H9 (cell line): Measurements from ENCODE around the gene PEA15. TPM values are rescaled to one million over a fixed set of nuclear protein-coding genes. Genes with fewer than 3 reads are reported as not detected.

Experiments used
- DNase-seq: peaks from one replicate; pipeline ENCODE4 v3.0.0-alpha.2; 2017
- H2AFZ ChIP-seq: one replicate; pipeline ENCODE4 v1.6.1; 2013; ENCODE audit warnings: mild to moderate bottlenecking, low read length, control low read depth, moderate library complexity
- H2AK5ac ChIP-seq: 2 replicates; pipeline ENCODE4 v1.6.1; 2013; ENCODE audit warnings: low read length, control low read depth, mixed read lengths; ENCODE audit not compliant: insufficient read length
- H2BK120ac ChIP-seq: one replicate; pipeline ENCODE4 v1.6.1; 2013; ENCODE audit warnings: low read depth, mild to moderate bottlenecking, low read length, control low read depth, inconsistent platforms; ENCODE audit not compliant: poor library complexity, severe bottlenecking
- H2BK12ac ChIP-seq: 2 replicates; pipeline ENCODE4 v1.6.1; 2013; ENCODE audit warnings: low read length, control low read depth, mixed read lengths, low read depth; ENCODE audit not compliant: insufficient read length
- H2BK15ac ChIP-seq: 2 replicates; pipeline ENCODE4 v1.6.1; 2013; ENCODE audit warnings: low read depth, low read length, control low read depth
- H2BK20ac ChIP-seq: one replicate; pipeline ENCODE4 v1.6.1; 2013; ENCODE audit warnings: low read depth, mild to moderate bottlenecking, low read length, control low read depth, inconsistent platforms; ENCODE audit not compliant: poor library complexity, severe bottlenecking
- H2BK5ac ChIP-seq: 2 replicates; pipeline ENCODE4 v1.6.1; 2013; ENCODE audit warnings: low read length, control low read depth, mixed read lengths; ENCODE audit not compliant: insufficient read length
- H3K14ac ChIP-seq: 2 replicates; pipeline ENCODE4 v1.6.1; 2013; ENCODE audit warnings: low read length, control low read depth; ENCODE audit not compliant: insufficient read depth
- H3K18ac ChIP-seq: 2 replicates; pipeline ENCODE4 v1.6.1; 2013; ENCODE audit warnings: low read depth, mild to moderate bottlenecking, mixed read lengths, low read length, control low read depth; ENCODE audit not compliant: insufficient read length
- H3K23ac ChIP-seq: 2 replicates; pipeline ENCODE4 v1.6.1; 2013; ENCODE audit warnings: low read length, control low read depth, mixed read lengths, low read depth; ENCODE audit not compliant: insufficient read length
- H3K23me2 ChIP-seq: 2 replicates; pipeline ENCODE4 v1.6.1; 2013; ENCODE audit warnings: low read depth, mild to moderate bottlenecking, mixed read lengths, low read length, control low read depth; ENCODE audit not compliant: insufficient read length, poor library complexity, severe bottlenecking
- H3K27ac ChIP-seq: 2 replicates; pipeline ENCODE4 v1.5.1; 2013; ENCODE audit warnings: low read length, control low read depth, mixed read lengths, low read depth; ENCODE audit not compliant: insufficient read length
- H3K27me3 ChIP-seq: 2 replicates; pipeline ENCODE4 v1.6.1; 2013; ENCODE audit warnings: low read length, control low read depth, inconsistent platforms; ENCODE audit not compliant: insufficient read depth
- H3K4ac ChIP-seq: 2 replicates; pipeline ENCODE4 v1.6.1; 2013; ENCODE audit warnings: low read depth, mild to moderate bottlenecking, control low read depth, inconsistent platforms, low read length, moderate library complexity
- H3K4me1 ChIP-seq: 2 replicates; pipeline ENCODE4 v1.6.1; 2013; ENCODE audit warnings: low read length, control low read depth, inconsistent platforms; ENCODE audit not compliant: insufficient read depth
- H3K4me2 ChIP-seq: 2 replicates; pipeline ENCODE4 v1.6.1; 2013; ENCODE audit warnings: low read length, control low read depth, mixed read lengths; ENCODE audit not compliant: insufficient read length, insufficient read depth
- H3K56ac ChIP-seq: 2 replicates; pipeline ENCODE4 v1.6.1; 2013; ENCODE audit warnings: low read depth, mild to moderate bottlenecking, mixed read lengths, low read length, control low read depth; ENCODE audit not compliant: insufficient read length
- H3K79me1 ChIP-seq: 2 replicates; pipeline ENCODE4 v1.6.1; 2013; ENCODE audit warnings: low read depth, mild to moderate bottlenecking, moderate library complexity, low read length, control low read depth, inconsistent platforms; ENCODE audit not compliant: insufficient read depth, poor library complexity, severe bottlenecking
- H3K79me2 ChIP-seq: 2 replicates; pipeline ENCODE4 v1.6.1; 2013; ENCODE audit warnings: low read length, control low read depth, inconsistent platforms; ENCODE audit not compliant: insufficient read depth
- H3K9ac ChIP-seq: 2 replicates; pipeline ENCODE4 v1.6.1; 2013; ENCODE audit warnings: low read length, control low read depth, mixed read lengths; ENCODE audit not compliant: insufficient read length; ENCODE audit errors: extremely low read depth
- H3K9me3 ChIP-seq: one replicate; pipeline ENCODE4 v1.6.1; 2013; ENCODE audit warnings: low read depth, low read length, inconsistent platforms; ENCODE audit not compliant: control insufficient read depth
- H3T11ph ChIP-seq: one replicate; pipeline ENCODE4 v1.6.1; 2013; ENCODE audit warnings: mild to moderate bottlenecking, low read length, control low read depth, inconsistent platforms
- H4K20me1 ChIP-seq: one replicate; pipeline ENCODE4 v1.6.1; 2013; ENCODE audit not compliant: control insufficient read depth, insufficient read length, insufficient read depth
- H4K5ac ChIP-seq: 2 replicates; pipeline ENCODE4 v1.6.1; 2013; ENCODE audit warnings: low read depth, mild to moderate bottlenecking, mixed read lengths, low read length, control low read depth; ENCODE audit not compliant: insufficient read length
- H4K8ac ChIP-seq: replicated peaks from 2 replicates; pipeline ENCODE4 v1.6.1; 2013; ENCODE audit warnings: low read length, control low read depth, mixed read lengths, low read depth; ENCODE audit not compliant: insufficient read length
- H4K91ac ChIP-seq: 2 replicates; pipeline ENCODE4 v1.6.1; 2013; ENCODE audit warnings: low read depth, mild to moderate bottlenecking, moderate library complexity, mixed read lengths, low read length, control low read depth; ENCODE audit not compliant: insufficient read length
- H3K27ac Mint-ChIP-seq, 3 experiments: 2 replicates in 2 of 3; 3 replicates in 1 of 3; pipeline ENCODE4 v1.8.0; 2020 to 2021; ENCODE audit warnings: mixed read lengths in 3 of 3, mild to moderate bottlenecking in 1 of 3, moderate library complexity in 1 of 3
- H3K27me3 Mint-ChIP-seq: 2 replicates; pipeline ENCODE4 v1.8.0; 2021; ENCODE audit warnings: low read depth, mild to moderate bottlenecking, moderate library complexity, mixed read lengths
- H3K36me3 Mint-ChIP-seq, 3 experiments: 2 replicates in 2 of 3; 3 replicates in 1 of 3; pipeline ENCODE4 v1.8.0; 2020 to 2021; ENCODE audit warnings: low read depth in 3 of 3, mixed read lengths in 3 of 3; ENCODE audit not compliant: insufficient read depth in 1 of 3
- H3K4me1 Mint-ChIP-seq, 2 experiments: 2 replicates each; pipeline ENCODE4 v1.8.0; 2020; ENCODE audit warnings: mixed read lengths in 2 of 2
- H3K4me3 Mint-ChIP-seq, 2 experiments: 2 replicates in 1 of 2; 3 replicates in 1 of 2; pipeline ENCODE4 v1.8.0; 2020 to 2021; ENCODE audit warnings: mild to moderate bottlenecking in 2 of 2, mixed read lengths in 2 of 2, moderate library complexity in 1 of 2
- H3K9me3 Mint-ChIP-seq, 2 experiments: 2 replicates in 1 of 2; 3 replicates in 1 of 2; pipeline ENCODE4 v1.8.0; 2020; ENCODE audit warnings: mild to moderate bottlenecking in 2 of 2, mixed read lengths in 2 of 2, moderate library complexity in 1 of 2
- total RNA-seq: library from RNA; stranded (reverse); gene quantifications from 2 replicates; pipeline ENCODE4 v1.2.1, GENCODE V29; 2021
- TF ChIP-seq, protein P1 (sequence below): fragments of 200-600 bp; sonication (generic); conservative IDR thresholded peaks from 3 replicates; pipeline ENCODE4 v1.8.0; 2021; ENCODE audit warnings: antibody characterized with exemption, mild to moderate bottlenecking

Gene PEA15
- total RNA-seq, 1 experiment from 2014 or later, result 82.1 TPM

DNA sequence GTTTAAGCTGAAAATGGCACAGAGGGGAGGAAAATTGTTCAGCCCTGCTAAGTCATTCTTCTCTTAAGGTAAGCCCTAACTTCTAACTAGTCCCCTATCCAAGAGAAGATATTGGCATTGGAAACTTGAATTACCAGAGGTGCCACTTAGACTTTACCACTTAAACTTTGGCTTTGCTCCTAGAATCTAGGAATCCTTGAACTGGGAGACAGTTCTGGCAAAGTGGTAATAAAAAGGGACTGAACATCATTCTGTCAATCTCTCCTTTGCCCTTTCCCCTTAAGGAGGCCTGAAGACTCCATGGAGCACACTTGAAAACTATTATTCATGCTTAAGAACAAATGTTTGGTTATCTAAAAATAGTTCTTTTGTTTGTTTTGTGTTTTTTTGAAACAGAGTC lies 45.3 kb upstream of the PEA15 start:
- H3K4ac ChIP-seq, result no peak overlapping the region
- TF ChIP-seq, protein P1, sequence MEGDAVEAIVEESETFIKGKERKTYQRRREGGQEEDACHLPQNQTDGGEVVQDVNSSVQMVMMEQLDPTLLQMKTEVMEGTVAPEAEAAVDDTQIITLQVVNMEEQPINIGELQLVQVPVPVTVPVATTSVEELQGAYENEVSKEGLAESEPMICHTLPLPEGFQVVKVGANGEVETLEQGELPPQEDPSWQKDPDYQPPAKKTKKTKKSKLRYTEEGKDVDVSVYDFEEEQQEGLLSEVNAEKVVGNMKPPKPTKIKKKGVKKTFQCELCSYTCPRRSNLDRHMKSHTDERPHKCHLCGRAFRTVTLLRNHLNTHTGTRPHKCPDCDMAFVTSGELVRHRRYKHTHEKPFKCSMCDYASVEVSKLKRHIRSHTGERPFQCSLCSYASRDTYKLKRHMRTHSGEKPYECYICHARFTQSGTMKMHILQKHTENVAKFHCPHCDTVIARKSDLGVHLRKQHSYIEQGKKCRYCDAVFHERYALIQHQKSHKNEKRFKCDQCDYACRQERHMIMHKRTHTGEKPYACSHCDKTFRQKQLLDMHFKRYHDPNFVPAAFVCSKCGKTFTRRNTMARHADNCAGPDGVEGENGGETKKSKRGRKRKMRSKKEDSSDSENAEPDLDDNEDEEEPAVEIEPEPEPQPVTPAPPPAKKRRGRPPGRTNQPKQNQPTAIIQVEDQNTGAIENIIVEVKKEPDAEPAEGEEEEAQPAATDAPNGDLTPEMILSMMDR, result no peak
- H2AK5ac ChIP-seq, result no peak overlapping the region
- H3K4me1 ChIP-seq, result peaks cover 2% of the 10 kb centered on the region; the same call in 1 of the 2 replicates
- H4K91ac ChIP-seq, result no peak overlapping the region
- no peak overlapping the region for H3K18ac ChIP-seq
- H3K27ac ChIP-seq, result no peak overlapping the region
- H3K4me1 Mint-ChIP-seq, result peaks cover 0 to 12% of the 10 kb centered on the region in 2 experiments; a peak in 3 of 4 replicates
- H3K36me3 Mint-ChIP-seq, result no peaks in the 10 kb centered on the region
- no peak overlapping the region for H3K23ac ChIP-seq
- no peaks in the 10 kb centered on the region for H3K23me2 ChIP-seq
- DNase-seq, result no peak
- H3K79me1 ChIP-seq, result no peaks in the 10 kb centered on the region
- H3K9me3 ChIP-seq, result no peaks in the 10 kb centered on the region
- H4K20me1 ChIP-seq, result no peaks in the 10 kb centered on the region
- no peak overlapping the region for H2BK15ac ChIP-seq
- H4K5ac ChIP-seq, result no peak overlapping the region
- H4K8ac ChIP-seq, result no peak overlapping the region
- no peak overlapping the region for H2AFZ ChIP-seq
- H3K9me3 Mint-ChIP-seq, result no peaks in the 10 kb centered on the region
- no peak overlapping the region for H3K4me2 ChIP-seq
- peaks cover 5% of the 10 kb centered on the region for H3K27me3 Mint-ChIP-seq
- no peak overlapping the region for H3T11ph ChIP-seq
- H3K27me3 ChIP-seq, result no peaks in the 10 kb centered on the region
- no peak overlapping the region for H2BK20ac ChIP-seq
- no peak overlapping the region for H3K27ac Mint-ChIP-seq
- no peak overlapping the region for H2BK12ac ChIP-seq
- no peak overlapping the region for H2BK120ac ChIP-seq
- H3K14ac ChIP-seq, result no peak overlapping the region
- H3K79me2 ChIP-seq, result no peaks in the 10 kb centered on the region
- H3K4me3 Mint-ChIP-seq, result no peak overlapping the region
- no peak overlapping the region for H3K56ac ChIP-seq
- no peak overlapping the region for H3K9ac ChIP-seq
- H2BK5ac ChIP-seq, result no peak overlapping the region
